Measurements from ENCODE around the gene PTPRT.

DNA sequence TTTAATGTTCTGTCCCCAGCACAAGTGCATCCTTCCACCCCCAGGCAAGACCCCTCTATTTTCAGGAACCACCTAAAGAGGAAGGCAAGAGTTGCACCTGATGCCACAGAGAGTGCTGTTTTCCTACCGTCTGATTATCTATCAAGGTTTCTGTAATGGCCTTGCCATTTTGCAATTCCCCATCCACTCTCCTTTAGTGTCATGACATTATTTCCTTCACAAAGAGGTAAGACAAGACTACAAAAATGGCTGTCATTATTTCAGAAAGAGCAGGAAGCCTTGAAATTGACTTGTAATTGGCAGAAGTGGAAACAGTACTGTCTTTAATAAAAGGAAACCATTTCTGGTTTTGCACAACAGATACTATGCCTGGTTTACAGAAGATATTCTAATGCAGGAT is 426.7 kb downstream of the PTPRT start:
- no peak for TF ChIP-seq POLR2A (IDR thresholded peaks at IDR 0.05; ENCODE audit: extremely low read depth, insufficient read length)
- TF ChIP-seq, protein P1, sequence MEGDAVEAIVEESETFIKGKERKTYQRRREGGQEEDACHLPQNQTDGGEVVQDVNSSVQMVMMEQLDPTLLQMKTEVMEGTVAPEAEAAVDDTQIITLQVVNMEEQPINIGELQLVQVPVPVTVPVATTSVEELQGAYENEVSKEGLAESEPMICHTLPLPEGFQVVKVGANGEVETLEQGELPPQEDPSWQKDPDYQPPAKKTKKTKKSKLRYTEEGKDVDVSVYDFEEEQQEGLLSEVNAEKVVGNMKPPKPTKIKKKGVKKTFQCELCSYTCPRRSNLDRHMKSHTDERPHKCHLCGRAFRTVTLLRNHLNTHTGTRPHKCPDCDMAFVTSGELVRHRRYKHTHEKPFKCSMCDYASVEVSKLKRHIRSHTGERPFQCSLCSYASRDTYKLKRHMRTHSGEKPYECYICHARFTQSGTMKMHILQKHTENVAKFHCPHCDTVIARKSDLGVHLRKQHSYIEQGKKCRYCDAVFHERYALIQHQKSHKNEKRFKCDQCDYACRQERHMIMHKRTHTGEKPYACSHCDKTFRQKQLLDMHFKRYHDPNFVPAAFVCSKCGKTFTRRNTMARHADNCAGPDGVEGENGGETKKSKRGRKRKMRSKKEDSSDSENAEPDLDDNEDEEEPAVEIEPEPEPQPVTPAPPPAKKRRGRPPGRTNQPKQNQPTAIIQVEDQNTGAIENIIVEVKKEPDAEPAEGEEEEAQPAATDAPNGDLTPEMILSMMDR (IDR thresholded peaks at IDR 0.05; ENCODE audit: low read depth, low read length) = no peak

Measured in NB4 (cell line).